HG02759 (cell line): ENCODE data around the gene ZNF777.
"Not testable (repeated sequence)": the region's sequence is repeated elsewhere in the genome, so short reads cannot be mapped to it uniquely, and the experiment has no call there.

Source experiments
- ATAC-seq: cut with Tn5 transposase; IDR thresholded peaks from one replicate; pipeline ENCODE4 v1.9.1; 2021; ENCODE audit warnings: mild to moderate bottlenecking, moderate library complexity; ENCODE audit not compliant: unreplicated experiment

Gene ZNF777

GRCh38 chr7:149420006-149420405 is 40.9 kb downstream of the ZNF777 start:
- no peak for ATAC-seq

DNA sequence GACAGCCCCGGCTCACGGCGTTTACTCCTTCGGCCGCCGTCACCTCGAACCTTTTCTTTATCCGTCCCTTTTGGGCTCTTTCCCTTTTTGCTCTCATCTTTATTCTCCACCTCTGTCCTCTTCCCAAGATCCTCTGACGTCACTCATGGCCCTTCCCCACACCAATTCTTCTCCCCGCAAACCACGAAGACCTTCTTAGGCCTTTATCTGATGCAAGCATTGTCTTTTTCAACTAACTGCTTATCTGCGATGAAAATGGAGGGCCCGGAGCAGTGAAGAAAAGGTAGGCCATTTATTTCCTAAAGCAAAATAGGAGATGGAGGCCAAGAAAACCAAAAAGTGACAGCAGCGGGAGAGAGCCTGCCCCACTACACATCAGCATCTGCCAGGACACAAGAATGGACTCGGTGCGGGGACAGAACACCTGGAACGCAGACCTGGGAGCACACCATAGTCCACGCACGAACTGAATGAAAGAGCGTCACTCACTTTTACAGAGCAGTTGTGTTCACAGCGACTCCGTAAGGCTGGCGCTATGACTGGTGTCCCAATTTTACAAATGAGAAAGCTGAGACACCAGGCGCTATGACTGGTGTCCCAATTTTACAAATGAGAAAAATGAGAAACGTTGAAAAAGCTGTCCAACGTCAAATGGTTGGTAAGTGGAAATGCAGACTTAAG is 45.3 kb downstream of the ZNF777 start:
- ATAC-seq, result no peak

- ATAC-seq, result no peak
These were observed 46.0 kb downstream of the ZNF777 start for GRCh38 chr7:149414745-149415390.

GRCh38 chr7:149414171-149414570 is 46.7 kb downstream of the ZNF777 start:
- no peak for ATAC-seq

DNA sequence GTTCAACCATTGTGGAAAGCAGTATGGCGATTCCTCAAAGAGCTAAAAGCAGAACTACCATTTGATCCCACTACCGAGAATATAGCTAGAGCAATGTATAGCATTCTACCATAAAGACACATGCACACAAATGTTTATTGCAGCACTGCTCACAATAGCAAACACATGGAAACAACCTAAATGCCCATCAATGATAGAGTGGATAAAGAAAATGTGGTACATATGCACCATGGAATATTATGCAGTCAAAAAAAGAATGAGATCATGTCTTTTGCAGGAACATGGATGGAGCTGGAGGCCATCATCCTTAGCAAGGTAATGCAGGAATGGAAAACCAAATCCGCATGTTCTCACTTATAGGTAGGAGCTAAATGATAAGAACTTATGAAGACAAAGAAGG is 47.8 kb downstream of the ZNF777 start:
- ATAC-seq, result not testable (repeated sequence)

DNA sequence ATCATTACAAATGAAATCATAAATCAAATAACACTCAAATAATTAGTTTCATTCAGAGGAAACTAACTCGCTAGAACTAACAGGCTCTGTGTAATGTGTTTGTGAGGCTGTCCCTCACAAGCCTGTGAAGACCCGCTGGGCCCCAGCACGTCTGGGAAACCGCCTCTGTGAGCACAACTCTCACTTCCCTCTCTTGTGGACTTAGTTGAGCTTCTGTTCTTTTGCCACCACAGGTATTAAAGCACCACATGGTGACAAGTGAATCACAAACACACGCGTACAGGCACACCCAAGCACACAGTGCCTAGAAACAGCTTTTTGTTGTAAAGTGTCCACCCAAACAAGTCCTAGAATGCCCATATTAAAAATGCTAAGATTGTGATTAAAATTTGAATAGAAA is 51.0 kb downstream of the ZNF777 start:
- ATAC-seq, result peak; percentile 63

DNA sequence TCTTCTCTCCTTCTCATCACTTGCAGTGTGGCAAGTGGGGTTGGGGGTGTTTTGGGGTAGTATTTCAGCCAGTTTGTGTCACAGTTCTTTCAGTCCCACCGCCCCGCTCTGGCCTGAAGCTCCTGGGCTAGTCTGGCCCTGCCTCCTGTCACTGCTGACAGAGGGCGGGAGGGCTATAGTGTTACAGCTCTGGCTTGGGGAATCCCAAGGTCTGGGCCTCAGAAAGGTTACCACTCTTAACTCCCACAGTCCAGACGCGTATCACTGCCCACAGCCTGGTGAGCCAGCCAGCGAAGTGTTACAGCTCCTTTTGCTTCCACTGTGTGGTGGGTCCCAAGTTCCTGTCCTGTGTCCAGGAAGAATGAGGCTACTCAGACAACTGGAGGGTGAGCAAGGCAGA is 56.0 kb downstream of the ZNF777 start:
- ATAC-seq, result no peak

DNA sequence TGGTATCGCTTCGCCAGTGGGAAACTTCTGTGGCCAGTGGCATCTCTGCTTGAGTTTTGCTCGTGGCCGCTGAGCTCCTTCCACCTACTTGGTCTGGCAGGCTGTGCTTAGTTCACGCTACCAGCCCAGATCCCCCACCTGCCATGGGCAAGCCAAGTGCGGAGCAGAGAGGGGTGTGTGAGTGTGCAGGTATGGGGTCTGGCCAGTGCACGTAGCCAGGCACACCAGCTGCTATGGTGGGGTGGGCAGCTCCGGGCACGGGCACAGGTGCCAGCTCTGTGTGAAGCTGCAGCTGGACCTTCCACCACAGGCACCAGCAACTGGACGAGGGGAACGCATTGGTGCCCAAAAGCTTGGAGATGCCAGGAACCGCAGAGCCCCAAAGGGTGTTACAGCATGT is 56.5 kb downstream of the ZNF777 start:
- ATAC-seq, result no peak

GRCh38 chr7:149398195-149398820 is 62.6 kb downstream of the ZNF777 start:
- no peak for ATAC-seq

DNA sequence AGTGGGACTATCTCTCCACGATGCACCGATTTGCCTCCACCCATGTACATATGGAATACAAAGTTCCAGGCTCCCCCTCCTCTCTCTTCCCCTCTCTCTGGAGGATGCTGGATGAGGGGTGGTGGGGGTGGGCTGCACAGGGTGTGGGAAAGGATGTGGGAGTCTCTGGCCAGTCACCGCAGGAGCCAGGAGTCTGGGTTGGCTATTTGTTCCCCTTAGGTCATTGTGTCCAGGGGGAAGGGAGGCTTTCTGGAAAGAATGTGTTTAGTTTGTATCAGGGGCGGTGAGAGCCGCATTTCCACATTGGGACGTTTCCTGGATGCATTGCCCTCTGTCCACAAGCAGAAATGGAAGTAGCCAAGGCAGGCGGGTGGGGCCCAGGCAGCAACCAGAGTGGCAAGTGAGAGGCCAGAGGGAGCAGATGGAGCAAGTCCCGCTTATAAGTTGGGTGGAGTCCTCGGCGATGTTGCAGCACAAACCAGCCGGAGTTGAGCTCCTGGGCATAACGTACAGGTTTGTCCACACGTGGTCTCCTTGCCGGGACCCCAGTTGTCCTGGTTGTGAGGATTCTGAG is 63.3 kb downstream of the ZNF777 start:
- no peak for ATAC-seq

GRCh38 chr7:149388550-149389335 is 72.1 kb downstream of the ZNF777 start:
- not testable (repeated sequence) for ATAC-seq

DNA sequence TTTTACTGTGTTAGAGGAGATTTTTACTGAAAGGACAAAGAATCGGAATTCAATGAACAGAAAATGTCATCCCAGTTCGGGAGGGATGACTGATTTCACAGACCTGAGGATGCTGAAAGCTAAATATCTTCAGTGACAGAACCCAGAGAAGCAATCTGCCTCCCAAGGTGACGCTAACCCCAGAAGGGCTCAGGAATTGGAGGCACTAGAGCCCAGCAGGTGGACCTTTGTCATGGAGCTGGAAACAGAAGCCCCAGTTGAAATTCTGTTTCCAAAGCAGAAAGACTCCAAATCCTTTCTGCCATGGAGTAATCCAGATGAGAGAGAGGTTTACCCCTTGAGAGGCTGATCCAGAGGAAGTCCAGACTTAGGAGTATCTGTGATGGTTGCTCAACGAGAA is 74.3 kb downstream of the ZNF777 start:
- not testable (repeated sequence) for ATAC-seq

DNA sequence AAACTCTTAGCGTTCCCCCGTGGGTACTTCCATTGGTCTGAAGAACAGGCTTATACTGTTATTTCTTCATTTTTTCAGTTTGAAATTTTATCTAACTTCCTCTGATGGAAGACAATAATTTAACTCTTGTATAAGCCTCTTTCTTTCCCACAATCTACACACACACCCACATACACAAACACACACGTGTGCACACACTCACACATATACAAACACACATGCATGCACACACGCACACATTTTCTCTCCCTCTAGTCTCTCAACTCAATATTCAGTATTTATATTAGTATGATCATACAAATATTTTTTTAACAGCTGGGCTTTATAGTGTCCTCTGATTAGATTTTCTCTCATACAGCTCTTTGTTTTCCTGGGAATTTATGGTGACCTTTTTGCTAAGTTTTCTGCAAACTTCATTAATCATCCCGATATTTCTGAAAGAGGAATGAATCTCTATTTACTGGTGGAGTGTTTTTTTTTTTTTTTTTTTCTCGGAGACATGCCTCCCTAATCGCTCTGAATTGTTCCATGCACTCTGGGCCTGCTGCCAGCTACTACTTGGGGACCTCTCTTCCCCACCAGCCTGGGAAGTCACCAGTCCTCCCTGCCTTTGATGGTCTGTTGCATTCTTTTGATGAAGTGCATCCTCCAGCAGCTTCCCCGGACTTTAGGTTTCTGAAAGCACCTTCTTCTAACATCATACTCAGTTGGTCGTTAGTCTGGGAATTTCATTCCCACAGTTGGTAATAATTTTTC is 75.5 kb downstream of the ZNF777 start:
- ATAC-seq, result no peak
